PC-9 (cell line): ENCODE measurements around the gene FAM163B.

Experiments used
- EZH2 ChIP-seq: fragments of 200-600 bp; sonication (generic); IDR thresholded peaks from 2 replicates; pipeline ENCODE4 v1.8.0; 2017; ENCODE audit warnings: antibody characterized with exemption, low read depth
- TF ChIP-seq, protein P1 (sequence below): fragments of 200-600 bp; sonication (generic); conservative IDR thresholded peaks from 2 replicates; pipeline ENCODE4 v1.6.1; 2017; ENCODE audit warnings: mixed run types, antibody characterized with exemption, mild to moderate bottlenecking, moderate library complexity

DNA sequence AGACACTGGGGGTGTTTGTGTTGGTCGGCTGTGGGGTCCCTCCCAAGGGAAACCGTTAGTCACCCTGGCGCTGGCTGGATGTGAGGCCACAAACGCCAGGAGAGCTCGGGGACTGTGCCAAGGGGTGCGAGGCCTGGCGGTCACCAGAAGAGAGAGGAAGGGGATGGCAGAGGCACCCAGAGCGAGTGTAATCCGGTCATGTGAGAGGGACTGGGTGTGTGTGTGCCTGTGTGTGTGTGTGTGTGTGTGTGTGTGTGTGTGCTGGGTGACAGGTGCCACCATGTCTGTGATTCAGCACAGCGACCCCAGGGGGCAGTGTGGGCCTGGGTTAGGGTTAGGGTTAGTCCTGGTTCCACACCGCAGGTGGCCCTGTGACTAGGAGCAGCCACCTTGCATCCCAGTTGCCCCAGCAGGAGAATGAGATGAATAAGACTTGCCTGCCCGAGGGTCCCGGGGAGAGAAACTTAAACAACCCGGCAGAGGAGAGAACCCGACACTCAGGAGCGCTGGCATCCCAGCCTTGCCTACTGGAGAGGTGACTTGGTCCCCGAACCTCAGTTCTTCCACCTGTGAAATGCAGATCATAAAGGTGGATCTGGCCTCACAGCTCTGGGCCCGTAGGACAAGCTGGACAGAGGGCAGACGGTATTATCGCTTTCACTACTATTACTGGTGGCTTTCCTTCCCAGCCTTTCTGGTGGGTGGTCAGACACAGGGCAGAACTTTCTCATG lies 76.1 kb downstream of the FAM163B start:
- TF ChIP-seq, protein P1, sequence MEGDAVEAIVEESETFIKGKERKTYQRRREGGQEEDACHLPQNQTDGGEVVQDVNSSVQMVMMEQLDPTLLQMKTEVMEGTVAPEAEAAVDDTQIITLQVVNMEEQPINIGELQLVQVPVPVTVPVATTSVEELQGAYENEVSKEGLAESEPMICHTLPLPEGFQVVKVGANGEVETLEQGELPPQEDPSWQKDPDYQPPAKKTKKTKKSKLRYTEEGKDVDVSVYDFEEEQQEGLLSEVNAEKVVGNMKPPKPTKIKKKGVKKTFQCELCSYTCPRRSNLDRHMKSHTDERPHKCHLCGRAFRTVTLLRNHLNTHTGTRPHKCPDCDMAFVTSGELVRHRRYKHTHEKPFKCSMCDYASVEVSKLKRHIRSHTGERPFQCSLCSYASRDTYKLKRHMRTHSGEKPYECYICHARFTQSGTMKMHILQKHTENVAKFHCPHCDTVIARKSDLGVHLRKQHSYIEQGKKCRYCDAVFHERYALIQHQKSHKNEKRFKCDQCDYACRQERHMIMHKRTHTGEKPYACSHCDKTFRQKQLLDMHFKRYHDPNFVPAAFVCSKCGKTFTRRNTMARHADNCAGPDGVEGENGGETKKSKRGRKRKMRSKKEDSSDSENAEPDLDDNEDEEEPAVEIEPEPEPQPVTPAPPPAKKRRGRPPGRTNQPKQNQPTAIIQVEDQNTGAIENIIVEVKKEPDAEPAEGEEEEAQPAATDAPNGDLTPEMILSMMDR, result peak; percentile 68
- TF ChIP-seq EZH2, result no peak
